ENCODE data around the gene AHI1.

AHI1 gene

GRCh38 chr6:135451617-135452190, 45.8 kb downstream of the AHI1 start:
- DNase-seq (ENCODE audit: low spot score) = no peak

- DNase-seq (ENCODE audit: low spot score) = no peak
Measured at GRCh38 chr6:135449246-135449645, 48.3 kb downstream of the AHI1 start.

DNA sequence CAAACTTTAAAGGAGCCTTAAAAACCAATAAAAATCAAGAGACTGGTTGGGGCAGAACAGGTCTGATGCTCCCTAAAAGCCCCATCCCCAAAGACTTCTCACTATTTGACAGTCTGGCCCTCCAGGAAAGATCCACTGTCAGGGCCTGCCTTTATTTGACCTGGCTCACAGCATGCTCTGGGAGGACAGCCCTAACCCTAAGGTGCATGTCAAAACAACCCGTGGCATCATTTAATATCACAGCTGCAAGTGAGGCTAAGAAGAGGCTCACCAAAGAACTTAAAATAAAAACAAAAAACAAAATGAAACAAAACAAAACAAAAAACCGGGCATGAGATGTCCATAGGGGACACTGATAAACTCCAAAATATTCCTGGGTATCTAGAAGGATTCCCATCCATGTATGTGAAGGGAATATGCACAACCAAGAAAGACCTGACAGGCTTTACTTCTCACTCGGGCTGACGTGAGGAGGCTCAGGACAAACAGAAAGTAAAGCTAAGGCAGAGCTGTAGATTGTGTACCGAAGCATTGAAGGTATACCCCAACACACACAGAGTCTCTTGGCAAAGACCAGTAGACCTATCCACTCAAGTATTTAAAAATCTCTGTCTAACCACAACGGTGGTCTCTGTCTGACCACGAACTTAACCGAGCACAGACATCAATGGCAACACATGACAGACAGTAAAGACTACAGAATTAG, 57.3 kb downstream of the AHI1 start:
- no peak for DNase-seq (ENCODE audit: low spot score)

GRCh38 chr6:135439549-135439948, 58.0 kb downstream of the AHI1 start:
- no peak for DNase-seq (ENCODE audit: low spot score)

GRCh38 chr6:135438907-135439535, 58.5 kb downstream of the AHI1 start:
- no peak for DNase-seq (ENCODE audit: low spot score)

DNA sequence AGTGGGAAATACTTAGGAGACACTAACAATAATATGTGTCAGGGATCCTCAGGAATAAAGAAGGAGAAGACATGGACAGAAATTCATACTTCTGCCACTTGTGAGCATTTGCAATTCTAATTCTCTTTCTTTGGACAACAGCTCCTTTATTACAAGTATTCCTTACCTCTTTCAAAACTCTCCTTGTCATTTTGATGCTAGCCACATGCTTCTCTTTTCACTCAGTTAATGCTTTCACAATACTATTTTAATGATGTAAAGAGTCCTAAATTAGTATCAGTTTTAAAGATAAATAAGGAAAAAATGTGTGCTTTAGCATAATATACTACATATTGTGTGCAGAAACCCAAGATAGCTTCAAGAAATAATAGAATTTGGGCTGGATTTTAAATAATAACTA, 62.5 kb downstream of the AHI1 start:
- DNase-seq (ENCODE audit: low spot score) = no peak

DNA sequence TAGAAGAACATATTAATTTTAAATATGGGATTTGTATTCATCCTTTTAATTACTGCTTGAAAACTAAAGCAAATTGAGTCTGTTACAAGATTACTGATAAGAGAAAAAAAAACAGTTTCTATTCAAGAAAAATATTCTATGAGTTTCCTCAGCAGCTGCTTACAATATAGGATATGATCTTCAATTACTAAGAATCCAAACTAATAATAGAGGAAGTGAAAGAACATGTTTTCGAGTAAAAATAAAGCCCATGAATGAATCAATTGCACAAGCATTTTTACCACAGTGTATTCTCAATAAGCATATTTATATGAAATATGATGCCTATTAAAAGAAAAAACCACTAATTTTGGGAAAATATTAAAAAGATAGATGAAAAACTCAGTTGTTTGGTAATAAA, 63.4 kb downstream of the AHI1 start:
- no peak for DNase-seq (ENCODE audit: low spot score)

GRCh38 chr6:135428078-135428477, 69.5 kb downstream of the AHI1 start:
- no peak for DNase-seq (ENCODE audit: low spot score)

GRCh38 chr6:135426833-135427232, 70.7 kb downstream of the AHI1 start:
- DNase-seq (ENCODE audit: low spot score) = no peak

GRCh38 chr6:135424385-135424784, 73.2 kb downstream of the AHI1 start:
- DNase-seq (ENCODE audit: low spot score) = no peak

- no peak for DNase-seq (ENCODE audit: low spot score)
Measured at GRCh38 chr6:135423649-135424128, 73.9 kb downstream of the AHI1 start.

DNA sequence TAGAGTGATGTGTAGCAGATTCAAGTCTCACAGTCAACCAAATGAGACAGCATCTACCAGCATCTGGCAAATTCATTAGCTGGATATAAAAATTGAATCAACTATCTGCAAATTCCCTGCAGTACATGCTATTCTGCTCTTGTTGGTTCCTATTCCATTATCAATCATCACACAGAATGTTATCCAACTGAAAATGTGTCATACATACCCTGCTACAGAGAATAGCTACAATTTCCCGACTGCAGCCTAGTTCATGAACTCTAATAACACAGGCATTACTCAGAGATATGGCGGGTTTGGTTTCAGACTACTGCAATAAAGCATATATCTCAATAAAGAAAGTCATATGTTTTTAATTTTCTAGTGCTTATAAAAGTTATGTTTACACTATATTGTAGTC, 78.4 kb downstream of the AHI1 start:
- no peak for DNase-seq (ENCODE audit: low spot score)

GRCh38 chr6:135418040-135418760, 79.3 kb downstream of the AHI1 start:
- DNase-seq (ENCODE audit: low spot score) = no peak

- no peak for DNase-seq (ENCODE audit: low spot score)
Measured at GRCh38 chr6:135412761-135413160, 84.8 kb downstream of the AHI1 start.

DNA sequence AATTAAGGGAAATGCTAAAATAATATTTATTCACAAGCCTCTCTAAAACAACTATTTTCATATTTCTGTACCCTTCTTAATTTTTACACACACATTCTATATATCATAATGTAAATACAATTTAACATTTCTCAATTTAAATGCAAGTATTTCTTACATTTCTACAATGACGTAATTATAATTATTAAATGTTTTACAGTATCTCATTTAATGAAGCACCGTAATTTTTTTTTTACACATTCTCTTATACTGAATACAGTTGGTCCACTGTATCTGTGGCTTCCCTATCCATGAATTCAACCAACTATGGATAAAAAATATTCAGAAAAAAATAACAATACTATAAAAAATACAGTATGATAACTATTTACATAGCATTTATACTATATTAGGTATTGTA, 85.7 kb downstream of the AHI1 start:
- DNase-seq (ENCODE audit: low spot score) = no peak

DNA sequence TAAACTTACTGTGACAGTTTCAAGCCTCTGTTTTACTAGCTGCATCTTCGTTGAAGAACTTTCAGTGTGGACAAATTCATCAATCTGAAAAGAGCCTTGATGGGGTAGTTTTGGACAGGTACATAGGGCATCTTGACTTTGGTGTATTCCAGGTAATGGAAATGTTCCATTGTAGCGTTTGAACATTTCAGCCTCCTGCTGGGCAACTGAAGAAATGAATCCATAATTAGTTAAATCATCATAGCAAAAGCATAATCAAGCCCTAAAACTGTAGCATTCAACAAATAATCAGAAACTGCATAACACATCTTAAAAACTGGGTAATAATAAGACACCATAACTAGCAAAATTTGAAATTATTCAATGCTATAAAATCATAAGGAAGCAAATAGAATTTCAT, 86.2 kb downstream of the AHI1 start:
- DNase-seq (ENCODE audit: low spot score) = no peak

DNA sequence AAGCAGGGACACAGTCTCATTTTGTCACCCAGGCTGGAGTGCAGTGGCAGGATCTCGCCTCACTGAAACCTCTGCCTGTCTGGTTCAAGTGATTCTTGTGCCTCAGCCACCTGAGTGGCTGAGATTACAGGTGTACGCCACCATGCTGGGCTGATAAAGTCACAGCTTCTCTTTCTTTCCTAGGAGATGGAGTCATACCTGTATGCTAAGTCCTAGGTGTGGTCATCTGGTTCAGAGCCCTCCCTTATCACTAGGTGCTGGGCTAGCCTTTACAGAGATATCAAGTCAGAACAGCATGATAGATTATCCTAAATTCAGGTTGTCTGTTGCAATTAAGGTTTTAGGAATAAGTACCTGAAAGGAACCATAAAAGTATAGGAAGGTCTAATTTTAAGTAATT, 86.7 kb downstream of the AHI1 start:
- no peak for DNase-seq (ENCODE audit: low spot score)

- DNase-seq (ENCODE audit: low spot score) = no peak
Measured at GRCh38 chr6:135403584-135403983, 94.0 kb downstream of the AHI1 start.

- no peak for DNase-seq (ENCODE audit: low spot score)
Measured at GRCh38 chr6:135402311-135402710, 95.2 kb downstream of the AHI1 start.

GRCh38 chr6:135397172-135397952, 100.2 kb downstream of the AHI1 start:
- DNase-seq (ENCODE audit: low spot score) = no peak

DNA sequence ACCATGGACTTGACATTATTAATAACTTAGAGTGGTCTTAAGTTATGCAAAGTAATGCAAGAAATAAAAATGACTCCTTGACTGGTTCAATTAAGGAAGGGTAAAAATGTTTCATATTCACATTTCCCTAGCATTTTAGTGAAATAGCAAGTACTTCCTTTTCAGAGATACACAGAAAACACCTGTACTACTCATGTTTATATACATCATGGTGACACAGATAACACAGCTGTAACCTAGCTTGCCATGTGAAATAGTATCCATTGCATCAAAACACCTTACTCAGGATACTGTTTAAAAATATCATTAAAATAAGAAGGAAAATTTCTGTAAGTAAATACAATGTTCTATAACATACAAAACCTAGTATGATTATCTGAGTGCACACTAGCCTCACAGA, 102.4 kb downstream of the AHI1 start:
- no peak for DNase-seq (ENCODE audit: low spot score)

DNA sequence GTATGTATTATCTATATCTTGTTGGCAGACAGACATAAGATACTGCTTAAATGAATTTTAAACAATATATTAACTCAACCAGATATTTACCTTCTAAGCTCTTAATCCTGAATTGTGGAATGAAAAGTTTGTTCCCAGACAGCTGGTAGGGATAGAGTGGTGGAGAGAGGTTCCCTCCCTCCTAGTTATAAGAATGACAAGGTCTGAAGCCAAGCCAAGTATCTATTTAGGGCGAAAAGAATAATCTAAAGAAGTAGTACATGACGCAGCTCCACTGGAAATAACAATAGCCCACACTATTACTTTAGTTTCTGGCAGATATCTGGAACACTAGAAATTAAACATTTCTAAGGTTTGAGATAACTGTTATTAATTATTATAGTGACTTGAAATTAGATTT, 104.3 kb downstream of the AHI1 start:
- no peak for DNase-seq (ENCODE audit: low spot score)

Measured in left forelimb (tissue), 1 donor.